BE2C (cell line): ENCODE results near the gene LUC7L3.
A peak's percentile ranks its signal among the peaks of the same experiment; 100 is the strongest.

Experiments
- DNase-seq: peaks from one replicate; pipeline ENCODE4 v3.0.0-alpha.2; 2020
- H3K27me3 ChIP-seq: fragments of 250-450 bp; sonication (Bioruptor Pico); 2 replicates; pipeline ENCODE4 v1.5.1; 2020; ENCODE audit warnings: mild to moderate bottlenecking
- H3K36me3 ChIP-seq: fragments of 250-450 bp; sonication (Bioruptor Pico); 2 replicates; pipeline ENCODE4 v1.5.1; 2020; ENCODE audit warnings: mild to moderate bottlenecking
- H3K4me1 ChIP-seq: fragments of 250-450 bp; sonication (Bioruptor Pico); 2 replicates; pipeline ENCODE4 v1.5.1; 2020
- H3K4me3 ChIP-seq: 2 replicates; pipeline ENCODE4 v1.5.1; 2011; ENCODE audit warnings: low read depth, low read length
- H3K9me3 ChIP-seq: fragments of 250-450 bp; sonication (Bioruptor Pico); 2 replicates; pipeline ENCODE4 v1.5.1; 2020
- CTCF ChIP-seq: IDR thresholded peaks from 2 replicates; pipeline ENCODE4 v1.5.1; 2012; ENCODE audit warnings: mild to moderate bottlenecking, low read depth, low read length

The LUC7L3 gene

GRCh38 chr17:50682441-50682840 is 37.0 kb upstream of the LUC7L3 start:
- DNase-seq: no peak
- TF ChIP-seq CTCF: no peak
- peaks cover 11% of the 10 kb centered on the region; the same call in 1 of the 2 replicates for H3K4me1 ChIP-seq
- no peaks in the 10 kb centered on the region for H3K9me3 ChIP-seq
- H3K36me3 ChIP-seq: no peaks in the 10 kb centered on the region
- H3K4me3 ChIP-seq: no peak overlapping the region
- H3K27me3 ChIP-seq: no peaks in the 10 kb centered on the region

- H3K4me3 ChIP-seq: no peak overlapping the region
- H3K4me1 ChIP-seq: peaks cover 11% of the 10 kb centered on the region; the same call in 1 of the 2 replicates
- H3K36me3 ChIP-seq: no peaks in the 10 kb centered on the region
- TF ChIP-seq CTCF: no peak
- H3K9me3 ChIP-seq: no peaks in the 10 kb centered on the region
- DNase-seq: peak; percentile 1
- no peaks in the 10 kb centered on the region for H3K27me3 ChIP-seq
Measured at GRCh38 chr17:50682938-50683337, 36.5 kb upstream of the LUC7L3 start.

GRCh38 chr17:50683434-50684287 is 35.7 kb upstream of the LUC7L3 start:
- H3K27me3 ChIP-seq: no peaks in the 10 kb centered on the region
- no peak overlapping the region for H3K4me3 ChIP-seq
- H3K4me1 ChIP-seq: peaks cover 11% of the 10 kb centered on the region; the same call in 1 of the 2 replicates
- no peaks in the 10 kb centered on the region for H3K36me3 ChIP-seq
- no peaks in the 10 kb centered on the region for H3K9me3 ChIP-seq
- no peak for TF ChIP-seq CTCF
- peak; percentile 5 for DNase-seq

GRCh38 chr17:50684288-50684611 is 35.2 kb upstream of the LUC7L3 start:
- Histone ChIP-seq H3K27me3 (no peaks in the 10 kb centered on the region), H3K36me3 (no peaks in the 10 kb centered on the region), H3K4me1 (peaks cover 12% of the 10 kb centered on the region), H3K9me3 (no peaks in the 10 kb centered on the region), H3K4me3 (no peak overlapping the region)
- peak; percentile 4 for DNase-seq
- no peak for TF ChIP-seq CTCF

GRCh38 chr17:50684612-50685333 is 34.6 kb upstream of the LUC7L3 start:
- Histone ChIP-seq H3K4me1 (peaks cover 17% of the 10 kb centered on the region), H3K4me3 (no peak overlapping the region), H3K9me3 (no peaks in the 10 kb centered on the region), H3K27me3 (no peaks in the 10 kb centered on the region), H3K36me3 (no peaks in the 10 kb centered on the region)
- no peak for TF ChIP-seq CTCF
- peak; percentile 4 for DNase-seq

GRCh38 chr17:50685334-50685665 is 34.1 kb upstream of the LUC7L3 start:
- Histone ChIP-seq H3K27me3 (no peaks in the 10 kb centered on the region), H3K9me3 (no peaks in the 10 kb centered on the region), H3K36me3 (no peaks in the 10 kb centered on the region), H3K4me1 (peaks cover 22% of the 10 kb centered on the region), H3K4me3 (no peak overlapping the region)
- DNase-seq: no peak
- TF ChIP-seq CTCF: no peak
